Keratinocyte (primary cell): ENCODE measurements around the gene CCSER1. TPM values are rescaled to one million over a fixed set of nuclear protein-coding genes. Genes with fewer than 3 reads are reported as not detected.

Experiments used
- DNase-seq: peaks from one replicate; pipeline ENCODE4 v3.0.0-alpha.2; 2011; ENCODE audit warnings: low read depth, missing footprints, low spot score
- FAIRE-seq: peaks from 2 replicates; lab custom pipeline; 2011; peaks lifted over from hg19 to GRCh38; lab: Jason Lieb, UNC
- H2AFZ ChIP-seq: 2 replicates; pipeline ENCODE4 v1.6.0; 2012; ENCODE audit warnings: low read length, control low read depth, inconsistent platforms; ENCODE audit not compliant: control insufficient read depth
- H3K27ac ChIP-seq: 2 replicates; pipeline ENCODE4 v1.5.1; 2011; ENCODE audit warnings: low read length; ENCODE audit not compliant: control insufficient read depth, insufficient read depth
- H3K27me3 ChIP-seq: 3 replicates; pipeline ENCODE4 v1.6.0; 2011; ENCODE audit warnings: low read length; ENCODE audit not compliant: control insufficient read depth, insufficient read depth; ENCODE audit errors: extremely low read depth
- H3K36me3 ChIP-seq, 2 experiments: 2 replicates in 1 of 2; 3 replicates in 1 of 2; pipeline ENCODE4 v1.5.1; 2011; ENCODE audit warnings: low read length in 2 of 2, mild to moderate bottlenecking in 1 of 2; ENCODE audit not compliant: control insufficient read depth in 2 of 2, insufficient read depth in 2 of 2; ENCODE audit errors: extremely low read depth in 1 of 2
- H3K4me1 ChIP-seq: 3 replicates; pipeline ENCODE4 v1.5.1; 2011; ENCODE audit warnings: low read length; ENCODE audit not compliant: control insufficient read depth, insufficient read depth; ENCODE audit errors: extremely low read depth
- H3K4me2 ChIP-seq: 3 replicates; pipeline ENCODE4 v1.6.0; 2011; ENCODE audit warnings: low read depth, low read length; ENCODE audit not compliant: control insufficient read depth, insufficient read depth; ENCODE audit errors: extremely low read depth
- H3K4me3 ChIP-seq, 3 experiments: fragments of 200-600 bp in 1 of 3; sonication (generic) in 1 of 3; 2 replicates in 2 of 3; 3 replicates in 1 of 3; pipeline ENCODE4 v1.5.1; 2011 to 2016; ENCODE audit warnings: low read length in 3 of 3, mild to moderate bottlenecking in 3 of 3, control low read depth in 2 of 3, inconsistent platforms in 1 of 3, low read depth in 1 of 3, mixed read lengths in 1 of 3, mixed run types in 1 of 3, moderate library complexity in 1 of 3; ENCODE audit not compliant: control insufficient read depth in 2 of 3, insufficient read depth in 2 of 3; ENCODE audit errors: extremely low read depth in 1 of 3
- H3K79me2 ChIP-seq: 2 replicates; pipeline ENCODE4 v1.6.0; 2012; ENCODE audit warnings: low read length; ENCODE audit not compliant: control insufficient read depth, insufficient read depth
- H3K9ac ChIP-seq: 3 replicates; pipeline ENCODE4 v1.6.0; 2011; ENCODE audit warnings: low read length; ENCODE audit not compliant: control insufficient read depth, insufficient read depth; ENCODE audit errors: extremely low read depth
- H3K9me1 ChIP-seq: 3 replicates; pipeline ENCODE4 v1.6.0; 2011; ENCODE audit warnings: low read length; ENCODE audit not compliant: control insufficient read depth, insufficient read depth; ENCODE audit errors: extremely low read depth
- H3K9me3 ChIP-seq: 2 replicates; pipeline ENCODE4 v1.5.1; 2012; ENCODE audit warnings: low read depth, low read length; ENCODE audit not compliant: control insufficient read depth
- H4K20me1 ChIP-seq: 3 replicates; pipeline ENCODE4 v1.6.0; 2011; ENCODE audit warnings: low read length; ENCODE audit not compliant: control insufficient read depth, insufficient read depth; ENCODE audit errors: extremely low read depth
- CTCF ChIP-seq, 3 experiments: IDR thresholded peaks in 1 of 3; conservative IDR thresholded peaks in 1 of 3; optimal IDR thresholded peaks in 1 of 3; 2 replicates in 2 of 3; 3 replicates in 1 of 3; pipeline versions ENCODE3 to v1.5.1; 2011; ENCODE audit warnings: low read length in 3 of 3, mild to moderate bottlenecking in 3 of 3, moderate library complexity in 2 of 3, control low read depth in 1 of 3, inconsistent platforms in 1 of 3; ENCODE audit not compliant: insufficient read depth in 2 of 3; ENCODE audit errors: extremely low read depth in 1 of 3
- EZH2 ChIP-seq: IDR thresholded peaks from one replicate; pipeline ENCODE4 v1.6.1; 2012; ENCODE audit warnings: inconsistent platforms, mild to moderate bottlenecking, low read length, moderate library complexity
- dilution Hi-C: fragments of 300-500 bp; cut with MboI; formaldehyde crosslinking; loops from one replicate; pipeline ENCODE4 v1.7.0; 2020; ENCODE audit warnings: low sequenced_read_pairs; ENCODE audit not compliant: extremely low pct_ligation_motif_present
- polyA plus RNA-seq, 5 experiments: library from polyadenylated mRNA; depleted of rRNA in 3 of 5; stranded (reverse) in 3 of 5; stranded (forward) in 1 of 5; unstranded in 1 of 5; fragments of >200 nt; gene quantifications; 1 replicate in 1 of 5; 2 replicates in 3 of 5; 3 replicates in 1 of 5; pipeline versions ENCODE4 v1.2.1 to v1.2.3, GENCODE V29; 2011 to 2012; ENCODE audit warnings: missing spikeins in 2 of 5, low read depth in 1 of 5, low replicate concordance in 1 of 5

Gene CCSER1
- polyA plus RNA-seq, 1 donor (not counting 4 experiments of a cell fraction or from before 2014, with no cell fraction given), result 1.2 TPM

DNA sequence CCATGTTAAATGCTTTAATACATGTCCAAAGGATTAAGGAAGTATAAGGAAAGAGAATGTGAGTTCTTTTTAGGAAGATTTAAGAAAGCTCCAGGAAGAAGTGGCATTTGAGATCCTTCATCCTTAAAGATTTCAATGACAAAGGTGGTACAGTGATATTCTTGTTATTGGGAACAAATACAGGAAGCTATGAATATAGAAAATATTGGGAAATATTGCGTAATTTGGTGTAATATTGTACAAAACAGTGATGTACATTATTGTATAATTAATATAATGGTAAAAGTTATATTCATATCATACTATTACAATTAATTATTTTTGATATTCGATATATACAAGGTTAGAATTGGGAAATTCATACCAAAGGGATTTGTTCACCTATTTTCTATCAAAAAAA, 937.9 kb downstream of the CCSER1 start:
- no peaks in the 10 kb centered on the region for H3K9me3 ChIP-seq
- TF ChIP-seq CTCF (optimal IDR thresholded peaks at IDR 0.05 in 1 of 3, IDR thresholded peaks at IDR 0.05 in 1 of 3, conservative IDR thresholded peaks at IDR 0.05 in 1 of 3; ENCODE audit: extremely low read depth in 1 of 3, insufficient read depth in 2 of 3, low read length in 3 of 3), result no peak
- no peak for TF ChIP-seq EZH2
- H2AFZ ChIP-seq, result no peak overlapping the region
- no peaks in the 10 kb centered on the region for H3K9me1 ChIP-seq
- H3K79me2 ChIP-seq, result no peaks in the 10 kb centered on the region
- no peaks in the 10 kb centered on the region for H3K36me3 ChIP-seq
- no peak overlapping the region for H3K4me3 ChIP-seq
- H3K9ac ChIP-seq, result no peak overlapping the region
- no peak overlapping the region for H3K27ac ChIP-seq
- FAIRE-seq, result no peak
- no peaks in the 10 kb centered on the region for H3K27me3 ChIP-seq
- DNase-seq, result no peak
- H3K4me1 ChIP-seq, result peaks cover 5% of the 10 kb centered on the region
- dilution Hi-C loops, result no loop called here
- no peak overlapping the region for H3K4me2 ChIP-seq
- no peaks in the 10 kb centered on the region for H4K20me1 ChIP-seq

DNA sequence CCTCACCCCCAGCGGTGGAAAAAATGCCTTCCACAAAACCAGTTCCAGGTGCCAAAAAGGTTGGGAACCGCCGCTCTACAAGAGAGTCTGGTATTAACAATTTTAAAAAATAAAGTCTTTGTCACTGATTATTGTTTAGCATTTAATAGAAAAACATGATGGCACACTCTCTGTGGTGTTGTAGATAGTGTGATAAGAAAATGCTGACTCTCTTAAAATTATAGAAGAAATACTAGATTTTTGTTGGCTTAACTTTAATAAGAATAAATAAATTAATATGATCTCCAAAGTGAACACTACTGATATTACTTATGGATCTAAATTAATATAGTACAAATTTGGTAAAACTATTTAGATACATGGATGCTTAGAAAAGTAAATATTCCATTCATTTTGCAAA, 943.5 kb downstream of the CCSER1 start:
- DNase-seq (no peak), FAIRE-seq (no peak)
- H3K79me2 ChIP-seq, result no peaks in the 10 kb centered on the region
- no peaks in the 10 kb centered on the region for H3K4me1 ChIP-seq
- H3K9ac ChIP-seq, result no peak overlapping the region
- no peak overlapping the region for H3K27ac ChIP-seq
- H4K20me1 ChIP-seq, result no peaks in the 10 kb centered on the region
- H3K9me1 ChIP-seq, result no peaks in the 10 kb centered on the region
- H3K4me2 ChIP-seq, result no peak overlapping the region
- no peak overlapping the region for H2AFZ ChIP-seq
- H3K4me3 ChIP-seq, result no peak overlapping the region
- no peaks in the 10 kb centered on the region for H3K9me3 ChIP-seq
- H3K36me3 ChIP-seq, result no peaks in the 10 kb centered on the region
- H3K27me3 ChIP-seq, result no peaks in the 10 kb centered on the region
- dilution Hi-C loops, result no loop called here
- TF ChIP-seq CTCF (optimal IDR thresholded peaks at IDR 0.05 in 1 of 3, IDR thresholded peaks at IDR 0.05 in 1 of 3, conservative IDR thresholded peaks at IDR 0.05 in 1 of 3; ENCODE audit: extremely low read depth in 1 of 3, insufficient read depth in 2 of 3, low read length in 3 of 3) (no peak), EZH2 (no peak)
